ENCODE data around the gene NECAB3.
A peak's percentile ranks its signal among the peaks of the same experiment; 100 is the strongest.

GRCh38 chr20:33686100-33686983, 12.1 kb upstream of the NECAB3 start, which contains the start of gene E2F1:
- no peak; the same call in 1 of the 2 replicates for TF ChIP-seq CTCF (IDR thresholded peaks at IDR 0.05)
- peak; percentile 53; the same call in 1 of the 2 replicates for TF ChIP-seq POLR2AphosphoS5 (IDR thresholded peaks at IDR 0.05; ENCODE audit: low read depth, low read length)
- TF ChIP-seq TCF7L2 (IDR thresholded peaks at IDR 0.05; ENCODE audit: low read depth, low read length): 0 out of 2 replicates have a peak, but pooled peaks have one; percentile 21
- peak; percentile 97 for TF ChIP-seq SIN3A (IDR thresholded peaks at IDR 0.05; ENCODE audit: borderline replicate concordance, insufficient read depth, low read depth, low read length)
- no peak for TF ChIP-seq REST (IDR thresholded peaks at IDR 0.05; ENCODE audit: insufficient read depth in 1 of 2, low read depth in 2 of 2, low read length in 1 of 2)

All from Panc1 (cell line).